Smooth muscle cell (in vitro differentiated cells): ENCODE data around the gene FOXD1. TPM values are rescaled to one million over a fixed set of nuclear protein-coding genes. Genes with fewer than 3 reads are reported as not detected.
A peak's percentile ranks its signal among the peaks of the same experiment; 100 is the strongest.

ENCODE experiments used
- DNase-seq: peaks from one replicate; lab custom pipeline; 2025; ENCODE audit not compliant: unreplicated experiment; lab: John Stamatoyannopoulos, UW
- H2AFZ ChIP-seq: fragments of 200-600 bp; sonication (generic); 2 replicates; pipeline ENCODE4 v1.6.0; 2016; ENCODE audit warnings: antibody characterized with exemption, low read depth, mild to moderate bottlenecking
- H3F3A ChIP-seq: fragments of 200-600 bp; sonication (generic); 2 replicates; pipeline ENCODE4 v1.6.0; 2017; ENCODE audit warnings: antibody characterized with exemption, low read depth
- H3K27ac ChIP-seq: fragments of 200-600 bp; sonication (generic); 2 replicates; pipeline ENCODE4 v1.5.1; 2016; ENCODE audit warnings: low read depth, mild to moderate bottlenecking
- H3K27me3 ChIP-seq: fragments of 200-600 bp; sonication (generic); 2 replicates; pipeline ENCODE4 v1.6.1; 2016; ENCODE audit warnings: low read depth, mild to moderate bottlenecking
- H3K36me3 ChIP-seq: fragments of 200-600 bp; sonication (generic); 2 replicates; pipeline ENCODE4 v1.5.1; 2016; ENCODE audit warnings: low read depth
- H3K4me1 ChIP-seq: fragments of 200-600 bp; sonication (generic); 2 replicates; pipeline ENCODE4 v1.5.1; 2016; ENCODE audit warnings: low read depth
- H3K4me2 ChIP-seq: fragments of 200-600 bp; sonication (generic); 2 replicates; pipeline ENCODE4 v1.6.0; 2016; ENCODE audit warnings: mild to moderate bottlenecking
- H3K4me3 ChIP-seq: fragments of 200-600 bp; sonication (generic); 2 replicates; pipeline ENCODE4 v1.5.1; 2016; ENCODE audit warnings: mild to moderate bottlenecking
- H3K79me2 ChIP-seq: fragments of 200-600 bp; sonication (generic); 2 replicates; pipeline ENCODE4 v1.6.0; 2016; ENCODE audit warnings: low read depth, mild to moderate bottlenecking
- H3K9ac ChIP-seq: fragments of 200-600 bp; sonication (generic); 2 replicates; pipeline ENCODE4 v1.6.0; 2016; ENCODE audit warnings: low read depth
- H3K9me3 ChIP-seq: fragments of 200-600 bp; sonication (generic); replicated peaks from 2 replicates; pipeline ENCODE4 v1.5.1; 2016; ENCODE audit warnings: low read depth
- H4K20me1 ChIP-seq: fragments of 200-600 bp; sonication (generic); 2 replicates; pipeline ENCODE4 v1.6.0; 2016; ENCODE audit warnings: low read depth
- WGBS: methylation state at CpG from one replicate; pipeline ENCODE4 v1.1.7; 2016; ENCODE audit warnings: low lambda C conversion rate; 5-methylcytosine and 5-hydroxymethylcytosine counted together
- polyA plus RNA-seq: library from polyadenylated mRNA; unstranded; fragments of >200 nt; fragmentation: Nextera tagmentation; extraction: Ambion mirVana; gene quantifications from 2 replicates; pipeline ENCODE4 v1.2.1, GENCODE V29; 2016
- total RNA-seq: library from RNA; depleted of rRNA; stranded (reverse); fragments of >200 nt; gene quantifications from 2 replicates; pipeline ENCODE4 v1.2.3, GENCODE V29; 2014
- TF ChIP-seq, protein P1 (sequence below): fragments of 200-600 bp; sonication (generic); IDR thresholded peaks from 2 replicates; pipeline ENCODE4 v1.5.1; 2017; ENCODE audit warnings: borderline replicate concordance, mild to moderate bottlenecking, antibody characterized with exemption; ENCODE audit not compliant: insufficient read depth, poor library complexity, severe bottlenecking

Gene FOXD1
- total and polyA plus RNA-seq, 2 experiments from 2014 or later, result 9.0 to 13.8 TPM

DNA sequence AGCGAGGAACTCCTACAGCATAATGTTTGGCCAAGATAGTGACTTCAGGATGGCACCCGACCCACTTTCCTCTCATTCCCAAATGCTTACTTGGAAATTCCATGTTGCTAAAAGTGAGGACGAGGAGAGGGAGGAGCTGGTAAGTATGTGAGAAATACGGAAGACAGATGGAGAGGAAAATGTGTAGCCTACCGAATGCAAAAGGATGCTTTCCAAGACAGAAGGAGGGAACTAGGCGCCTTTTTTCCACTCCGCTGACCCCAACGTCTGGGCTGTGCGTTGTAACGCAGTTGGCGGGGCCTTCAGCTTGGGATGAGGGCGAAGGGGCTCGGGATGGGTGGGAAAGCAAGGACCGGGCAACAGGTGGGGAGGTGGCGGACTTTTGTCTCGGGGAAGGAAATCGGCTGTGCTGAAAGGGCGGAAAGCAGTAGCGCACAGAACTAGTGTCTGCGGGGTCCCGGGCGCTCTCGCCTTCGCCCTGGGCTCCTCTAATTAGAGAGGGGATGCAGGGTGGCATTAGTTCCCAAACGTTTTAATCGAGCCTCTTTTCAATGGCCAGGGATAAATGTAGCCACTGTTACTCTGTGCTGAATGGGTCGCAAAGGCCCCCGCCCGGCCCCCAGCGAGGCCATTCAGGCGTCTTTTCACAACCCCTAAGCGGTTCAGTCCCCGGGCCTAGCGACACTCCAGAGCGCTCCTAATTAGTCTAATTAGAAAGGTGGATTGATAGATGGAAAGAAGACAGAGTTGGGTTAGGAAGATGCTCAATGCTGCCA lies 12.6 kb downstream of the FOXD1 start:
- TF ChIP-seq, protein P1, sequence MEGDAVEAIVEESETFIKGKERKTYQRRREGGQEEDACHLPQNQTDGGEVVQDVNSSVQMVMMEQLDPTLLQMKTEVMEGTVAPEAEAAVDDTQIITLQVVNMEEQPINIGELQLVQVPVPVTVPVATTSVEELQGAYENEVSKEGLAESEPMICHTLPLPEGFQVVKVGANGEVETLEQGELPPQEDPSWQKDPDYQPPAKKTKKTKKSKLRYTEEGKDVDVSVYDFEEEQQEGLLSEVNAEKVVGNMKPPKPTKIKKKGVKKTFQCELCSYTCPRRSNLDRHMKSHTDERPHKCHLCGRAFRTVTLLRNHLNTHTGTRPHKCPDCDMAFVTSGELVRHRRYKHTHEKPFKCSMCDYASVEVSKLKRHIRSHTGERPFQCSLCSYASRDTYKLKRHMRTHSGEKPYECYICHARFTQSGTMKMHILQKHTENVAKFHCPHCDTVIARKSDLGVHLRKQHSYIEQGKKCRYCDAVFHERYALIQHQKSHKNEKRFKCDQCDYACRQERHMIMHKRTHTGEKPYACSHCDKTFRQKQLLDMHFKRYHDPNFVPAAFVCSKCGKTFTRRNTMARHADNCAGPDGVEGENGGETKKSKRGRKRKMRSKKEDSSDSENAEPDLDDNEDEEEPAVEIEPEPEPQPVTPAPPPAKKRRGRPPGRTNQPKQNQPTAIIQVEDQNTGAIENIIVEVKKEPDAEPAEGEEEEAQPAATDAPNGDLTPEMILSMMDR, result no peak
- Histone ChIP-seq H3K36me3 (no peaks in the 10 kb centered on the region), H3K27ac (no peak overlapping the region), H2AFZ (peak overlapping the region; percentile 88), H3K79me2 (no peaks in the 10 kb centered on the region), H3K4me2 (peak overlapping the region; percentile 86), H3F3A (peaks cover 23% of the 10 kb centered on the region), H3K9ac (no peak overlapping the region), H3K27me3 (peaks cover 32% of the 10 kb centered on the region), H4K20me1 (no peaks in the 10 kb centered on the region), H3K4me3 (peak overlapping the region; percentile 44), H3K9me3 (no peaks in the 10 kb centered on the region), H3K4me1 (peaks cover 26% of the 10 kb centered on the region)
- 31% methylated on average over 35 of the region's 35 CpGs for WGBS
- no peak for DNase-seq

DNA sequence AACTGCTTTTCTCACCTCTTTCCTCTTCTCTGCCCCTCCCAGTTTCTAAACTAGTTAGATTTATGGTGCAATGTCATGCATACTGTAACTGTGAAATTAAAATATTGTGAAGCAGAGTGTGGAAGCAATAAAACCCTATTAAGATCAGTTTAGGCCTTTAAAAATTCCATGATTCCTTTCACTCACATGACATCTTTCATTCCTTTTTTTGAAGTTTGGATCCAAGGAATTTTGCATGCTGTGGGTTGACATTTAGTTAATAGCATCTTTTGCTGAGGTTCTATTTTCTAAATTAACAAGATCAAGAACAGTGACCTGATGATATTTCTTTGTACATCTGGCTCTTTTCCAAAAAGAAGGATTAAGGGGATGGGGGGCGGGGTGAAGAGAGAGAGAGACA lies 13.7 kb downstream of the FOXD1 start:
- H3K27me3 ChIP-seq, result peaks cover 23% of the 10 kb centered on the region
- no peak for DNase-seq
- H3K27ac ChIP-seq, result no peak overlapping the region
- H3K4me2 ChIP-seq, result no peak overlapping the region
- H3K9ac ChIP-seq, result no peak overlapping the region
- 85% methylated on average over 1 of the region's 1 CpG for WGBS
- no peaks in the 10 kb centered on the region for H3K9me3 ChIP-seq
- peaks cover 23% of the 10 kb centered on the region for H3F3A ChIP-seq
- H3K4me1 ChIP-seq, result peaks cover 26% of the 10 kb centered on the region
- H2AFZ ChIP-seq, result no peak overlapping the region
- H3K79me2 ChIP-seq, result no peaks in the 10 kb centered on the region
- no peaks in the 10 kb centered on the region for H3K36me3 ChIP-seq
- no peaks in the 10 kb centered on the region for H4K20me1 ChIP-seq
- no peak overlapping the region for H3K4me3 ChIP-seq
- TF ChIP-seq, protein P1, result no peak

DNA sequence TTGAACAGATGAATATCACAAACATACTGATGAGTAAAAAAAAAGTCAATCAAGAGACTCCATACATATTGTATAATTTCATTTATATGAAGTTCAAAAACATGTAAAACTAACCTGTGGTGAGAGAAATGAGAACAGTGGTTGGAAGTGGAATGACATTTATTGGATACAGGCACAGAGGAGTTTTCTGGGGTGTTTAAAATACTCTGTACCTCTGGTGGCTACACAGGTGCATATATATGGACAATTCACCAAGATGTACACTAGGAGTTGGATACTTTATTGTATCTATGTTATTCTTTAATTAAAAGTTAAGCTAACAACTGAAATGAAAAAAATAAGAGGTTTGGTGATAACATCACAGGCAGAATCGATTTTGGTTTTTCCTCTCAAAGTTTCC lies 14.1 kb downstream of the FOXD1 start:
- Histone ChIP-seq H3K4me2 (no peak overlapping the region), H3K36me3 (no peaks in the 10 kb centered on the region), H3K79me2 (no peaks in the 10 kb centered on the region), H3K9me3 (no peaks in the 10 kb centered on the region), H3K9ac (no peak overlapping the region), H3K4me3 (no peak overlapping the region), H3K27me3 (peaks cover 20% of the 10 kb centered on the region), H3K4me1 (peaks cover 26% of the 10 kb centered on the region), H2AFZ (no peak overlapping the region), H3K27ac (no peak overlapping the region), H4K20me1 (no peaks in the 10 kb centered on the region), H3F3A (peaks cover 23% of the 10 kb centered on the region)
- no peak for DNase-seq
- TF ChIP-seq, protein P1, result no peak
- 88% methylated on average over 1 of the region's 1 CpG for WGBS

DNA sequence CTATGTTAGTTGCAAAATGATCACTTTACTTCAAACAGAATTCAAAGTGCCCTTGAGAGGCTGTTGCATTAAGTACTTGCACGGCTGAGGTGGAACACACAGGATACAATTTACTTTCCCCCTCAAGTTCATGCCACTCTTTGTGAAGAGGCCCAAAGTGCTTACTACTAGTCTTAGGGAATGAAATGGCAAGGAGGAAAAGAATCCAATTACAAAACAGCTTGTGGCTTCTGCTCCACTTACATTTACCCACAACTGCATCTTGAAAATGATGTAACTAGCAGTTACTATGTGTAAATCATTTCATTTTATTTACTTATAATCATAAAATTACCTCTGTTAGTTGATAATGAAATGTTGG lies 14.6 kb downstream of the FOXD1 start:
- 74% methylated on average over 1 of the region's 1 CpG for WGBS
- Histone ChIP-seq H3K4me2 (no peak overlapping the region), H3K27ac (no peak overlapping the region), H3K27me3 (peaks cover 15% of the 10 kb centered on the region), H3K4me3 (no peak overlapping the region), H2AFZ (no peak overlapping the region), H3K9ac (no peak overlapping the region), H3F3A (peaks cover 23% of the 10 kb centered on the region), H3K79me2 (no peaks in the 10 kb centered on the region), H4K20me1 (no peaks in the 10 kb centered on the region), H3K4me1 (peaks cover 26% of the 10 kb centered on the region), H3K36me3 (no peaks in the 10 kb centered on the region), H3K9me3 (no peaks in the 10 kb centered on the region)
- no peak for DNase-seq
- TF ChIP-seq, protein P1, result no peak
